GM12878 (cell line): ENCODE results near the gene CHEK1. TPM values are rescaled to one million over a fixed set of nuclear protein-coding genes. Genes with fewer than 3 reads are reported as not detected.

ENCODE experiments used
- ATAC-seq: fragments of 200-7000 bp; cut with Tn5 transposase; 3 replicates; pipeline ENCODE4 v1.9.1; 2020; ENCODE audit warnings: mild to moderate bottlenecking, moderate library complexity
- BruUV-seq: library from RNA; stranded (reverse); fragments of 400-500 nt; replicated peaks from 2 replicates; lab custom pipeline; 2021; lab: Mats Ljungman, UMichigan
- CTCF ChIA-PET: fragments of 300-600 bp; sonication (Branson Sonifier 250); formaldehyde crosslinking; extraction: SDS; loops from one replicate; lab custom pipeline; 2021; ENCODE audit warnings: inconsistent platforms; lab: Yijun Ruan, JAX
- POLR2A ChIA-PET: fragments of 350-600 bp; formaldehyde crosslinking; extraction: SDS; loops from one replicate; lab custom pipeline; 2021; ENCODE audit warnings: inconsistent platforms; lab: Charles Lee
- RAD21 ChIA-PET: fragments of 300-600 bp; sonication (Branson Sonifier 250); formaldehyde crosslinking; loops from one replicate; lab custom pipeline; 2023; ENCODE audit warnings: antibody characterized with exemption; ENCODE audit not compliant: unreplicated experiment; lab: Charles Lee
- SMC1A ChIA-PET: fragments of 300-600 bp; sonication (Branson Sonifier 250); formaldehyde crosslinking; loops from one replicate; lab custom pipeline; 2023; ENCODE audit not compliant: unreplicated experiment, uncharacterized antibody; lab: Charles Lee
- DNase-seq: peaks from one replicate; pipeline ENCODE4 v3.0.0-alpha.2; 2011; ENCODE audit warnings: low read depth, low spot score
- FAIRE-seq: peaks from 3 replicates; lab custom pipeline; 2011; peaks lifted over from hg19 to GRCh38; lab: Jason Lieb, UNC
- H2AFZ ChIP-seq: 2 replicates; pipeline ENCODE4 v1.6.0; 2011; ENCODE audit warnings: low read depth, low read length, control low read depth; ENCODE audit not compliant: control insufficient read depth
- H3K27ac ChIP-seq: 2 replicates; pipeline ENCODE4 v1.5.1; 2011; ENCODE audit warnings: control low read depth; ENCODE audit not compliant: control insufficient read depth, insufficient read depth
- H3K27me3 ChIP-seq, 2 experiments: replicated peaks in 1 of 2; 2 replicates each; pipeline versions ENCODE4 v1.6.0 to v1.6.1; 2011; ENCODE audit warnings: low read length in 1 of 2; ENCODE audit not compliant: control insufficient read depth in 2 of 2, insufficient read depth in 2 of 2
- H3K36me3 ChIP-seq, 2 experiments: 2 replicates each; pipeline ENCODE4 v1.5.1; 2011; ENCODE audit warnings: low read length in 1 of 2; ENCODE audit not compliant: control insufficient read depth in 2 of 2, insufficient read depth in 2 of 2
- H3K4me1 ChIP-seq: 2 replicates; pipeline ENCODE4 v1.6.1; 2011; ENCODE audit warnings: mild to moderate bottlenecking, low read length, moderate library complexity, mixed read lengths; ENCODE audit not compliant: control insufficient read depth, insufficient read depth
- H3K4me2 ChIP-seq: 2 replicates; pipeline ENCODE4 v1.6.0; 2011; ENCODE audit warnings: control low read depth; ENCODE audit not compliant: control insufficient read depth, insufficient read depth
- H3K4me3 ChIP-seq: fragments of 200-600 bp; sonication (generic); 2 replicates; pipeline ENCODE4 v1.5.1; 2016
- H3K79me2 ChIP-seq: 2 replicates; pipeline ENCODE4 v1.6.0; 2011; ENCODE audit warnings: low read length; ENCODE audit not compliant: control insufficient read depth, insufficient read depth
- H3K9ac ChIP-seq: 2 replicates; pipeline ENCODE4 v1.8.0; 2011; ENCODE audit warnings: low read length, control low read depth, mixed read lengths; ENCODE audit not compliant: control insufficient read depth, insufficient read depth
- H3K9me3 ChIP-seq: replicated peaks from 3 replicates; pipeline ENCODE4 v1.5.1; 2011; ENCODE audit warnings: mild to moderate bottlenecking, low read length; ENCODE audit not compliant: control insufficient read depth, insufficient read depth
- H4K20me1 ChIP-seq: 2 replicates; pipeline ENCODE4 v1.6.0; 2011; ENCODE audit not compliant: control insufficient read depth, insufficient read depth
- CBFB ChIP-seq: IDR thresholded peaks from 2 replicates; pipeline ENCODE4 v1.6.1; 2016; ENCODE audit warnings: antibody characterized with exemption, low read depth
- CHD2 ChIP-seq: IDR thresholded peaks from 2 replicates; pipeline ENCODE4 v1.6.1; 2011; ENCODE audit warnings: low read depth, low read length, improper control_type of control experiment, borderline replicate concordance
- CHD4 ChIP-seq: fragments of 200-600 bp; sonication (generic); IDR thresholded peaks from 2 replicates; pipeline ENCODE4 v1.6.1; 2016; ENCODE audit warnings: mild to moderate bottlenecking
- E2F4 ChIP-seq: IDR thresholded peaks from 2 replicates; pipeline ENCODE4 v1.6.1; 2012; ENCODE audit warnings: low read depth, low read length, improper control_type of control experiment
- FOXK2 ChIP-seq: fragments of 450-650 bp; IDR thresholded peaks from 2 replicates; pipeline ENCODE4 v1.6.1; 2017; ENCODE audit warnings: mild to moderate bottlenecking, moderate library complexity
- HCFC1 ChIP-seq: fragments of 150-350 bp; IDR thresholded peaks from 2 replicates; pipeline ENCODE4 v1.6.1; 2014; ENCODE audit warnings: low read length
- NR2C1 ChIP-seq: fragments of 450-650 bp; IDR thresholded peaks from 2 replicates; pipeline ENCODE4 v1.6.1; 2017; ENCODE audit warnings: antibody characterized with exemption, mild to moderate bottlenecking, moderate library complexity
- RAD51 ChIP-seq: fragments of 450-650 bp; IDR thresholded peaks from 2 replicates; pipeline ENCODE4 v1.6.1; 2016; ENCODE audit warnings: moderate library complexity, mild to moderate bottlenecking, inconsistent platforms
- RCOR1 ChIP-seq: conservative IDR thresholded peaks from 2 replicates; pipeline ENCODE4 v1.6.1; 2012; ENCODE audit warnings: low read depth, low read length, improper control_type of control experiment
- SPI1 ChIP-seq: IDR thresholded peaks from 2 replicates; pipeline ENCODE4 v1.6.1; 2011; ENCODE audit warnings: low read depth, mild to moderate bottlenecking, low read length, moderate library complexity, borderline replicate concordance; ENCODE audit not compliant: insufficient read depth
- WGBS: methylation state at CpG from one replicate; pipeline ENCODE4 v1.1.6; 2016; ENCODE audit warnings: low lambda C conversion rate; ENCODE audit not compliant: insufficient replicate concordance, insufficient coverage; ENCODE audit errors: missing lambda C conversion rate; 5-methylcytosine and 5-hydroxymethylcytosine counted together
- in situ Hi-C: fragments of 300-500 bp; cut with MboI; formaldehyde crosslinking; loops from 9 replicates; pipeline ENCODE4 v1.14.3; 2018; ENCODE audit warnings: mixed read lengths
- intact Hi-C: fragments of 100-400 bp; cut with micrococcal nuclease; formaldehyde crosslinking; loops from one replicate; pipeline ENCODE4 v1.14.2; 2022; ENCODE audit not compliant: unreplicated experiment
- polyA plus RNA-seq, 11 experiments: library from polyadenylated mRNA; depleted of rRNA in 4 of 11; unstranded in 6 of 11; stranded (reverse) in 5 of 11; fragments of >200 nt; fragmentation: Nextera tagmentation in 4 of 11; fragmentation: Illumina TruSeq in 1 of 11; extraction: Ambion mirVana in 4 of 11; extraction: Trizol in 1 of 11; gene quantifications; 1 replicate in 1 of 11; 2 replicates in 10 of 11; pipeline versions ENCODE4 v1.2.1 to v1.2.3, GENCODE V29; 2011 to 2016; ENCODE audit warnings: inconsistent platforms in 2 of 11, missing spikeins in 2 of 11, low read depth in 1 of 11
- total RNA-seq, 4 experiments: library from RNA; depleted of rRNA in 3 of 4; stranded (reverse); fragments of >200 nt in 3 of 4; fragmentation: Illumina TruSeq in 1 of 4; extraction: Trizol in 1 of 4; gene quantifications; 2 replicates each; pipeline versions ENCODE4 v1.2.1 to v1.2.3, GENCODE V29; 2013 to 2021

CHEK1 gene
- total and polyA plus RNA-seq, 10 of the 15 experiments (the other 5 are each of a cell fraction or from before 2014, with no cell fraction given): 42.1 to 72.9 (median 65.6) TPM

GRCh38 chr11:125637840-125638239 lies 12.9 kb downstream of the CHEK1 start:
- POLR2A ChIA-PET: interaction anchor here (1.0 to 1.5 kb wide), 2 partner anchors 13 to 68 kb away, joined by 3 to 4 read pairs; partner anchors contain the start of genes CHEK1 and EI24
- in situ Hi-C loops: no loop called here

GRCh38 chr11:125638315-125638714 lies 13.4 kb downstream of the CHEK1 start:
- POLR2A ChIA-PET: interaction anchor here (1.0 to 1.5 kb wide), 2 partner anchors 13 to 69 kb away, joined by 3 to 4 read pairs; partner anchors contain the start of genes CHEK1 and EI24
- H3K4me2 ChIP-seq: no peak overlapping the region
- no peaks in the 10 kb centered on the region for H4K20me1 ChIP-seq
- 92% methylated on average over 1 of the region's 1 CpG for WGBS
- H3K27ac ChIP-seq: no peak overlapping the region
- SMC1A ChIA-PET: interaction anchor here (1.7 kb wide), 1 partner anchor 11 kb away, joined by 3 read pairs; no protein-coding TSS in a partner anchor
- DNase-seq (no peak), ATAC-seq (no peak), FAIRE-seq (peak; percentile 23)
- no peaks in the 10 kb centered on the region for H3K79me2 ChIP-seq
- TSS peak; percentile 14 for BruUV-seq
- H2AFZ ChIP-seq: no peak overlapping the region
- in situ Hi-C loops: no loop called here
- H3K4me3 ChIP-seq: no peak overlapping the region
- peaks cover 7 to 30% of the 10 kb centered on the region in 2 experiments for H3K36me3 ChIP-seq
- RAD21 ChIA-PET: no interaction called here
- H3K4me1 ChIP-seq: no peaks in the 10 kb centered on the region
- TF ChIP-seq CHD2: no peak
- no peak for TF ChIP-seq E2F4
- TF ChIP-seq RAD51: no peak
- TF ChIP-seq FOXK2: no peak
- TF ChIP-seq CHD4: no peak
- TF ChIP-seq NR2C1: no peak
- no peak for TF ChIP-seq CBFB
- no peak for TF ChIP-seq HCFC1
- CTCF ChIA-PET: no interaction called here
- no peaks in the 10 kb centered on the region for H3K27me3 ChIP-seq
- no peak overlapping the region for H3K9ac ChIP-seq
- intact Hi-C loops: no loop called here
- H3K9me3 ChIP-seq: no peaks in the 10 kb centered on the region

More at GRCh38 chr11:125637840-125638239, 12.9 kb downstream of the CHEK1 start:
- intact Hi-C loops: no loop called here
- RAD21 ChIA-PET: no interaction called here
- H4K20me1 ChIP-seq: no peaks in the 10 kb centered on the region
- no peak overlapping the region for H3K4me2 ChIP-seq
- no peak overlapping the region for H2AFZ ChIP-seq
- no peaks in the 10 kb centered on the region for H3K27me3 ChIP-seq
- no peaks in the 10 kb centered on the region for H3K9me3 ChIP-seq
- TF ChIP-seq RCOR1: no peak
- peak; percentile 19; the same call in 1 of the 2 replicates for TF ChIP-seq SPI1
- peaks cover 7 to 30% of the 10 kb centered on the region in 2 experiments for H3K36me3 ChIP-seq
- DNase-seq (no peak), FAIRE-seq (no peak), ATAC-seq (peak; percentile 48; the same call in 2 of the 3 replicates)
- CTCF ChIA-PET: no interaction called here
- H3K79me2 ChIP-seq: no peaks in the 10 kb centered on the region
- BruUV-seq: no TSS peak
- H3K9ac ChIP-seq: no peak overlapping the region
- SMC1A ChIA-PET: interaction anchor here (0.8 to 1.7 kb wide), 2 partner anchors 11 to 42 kb away, joined by 3 read pairs; no protein-coding TSS in a partner anchor
- WGBS: 64% methylated on average over 3 of the region's 3 CpGs
- no peak overlapping the region for H3K4me3 ChIP-seq
- H3K4me1 ChIP-seq: no peaks in the 10 kb centered on the region
- H3K27ac ChIP-seq: no peak overlapping the region
